Measurements from ENCODE around the gene C1QTNF5. TPM values are rescaled to one million over a fixed set of nuclear protein-coding genes. Genes with fewer than 3 reads are reported as not detected.

The C1QTNF5 gene
- total and polyA plus RNA-seq, 9 donors = 20.3 to 41.9 (median 35.1) TPM

DNA sequence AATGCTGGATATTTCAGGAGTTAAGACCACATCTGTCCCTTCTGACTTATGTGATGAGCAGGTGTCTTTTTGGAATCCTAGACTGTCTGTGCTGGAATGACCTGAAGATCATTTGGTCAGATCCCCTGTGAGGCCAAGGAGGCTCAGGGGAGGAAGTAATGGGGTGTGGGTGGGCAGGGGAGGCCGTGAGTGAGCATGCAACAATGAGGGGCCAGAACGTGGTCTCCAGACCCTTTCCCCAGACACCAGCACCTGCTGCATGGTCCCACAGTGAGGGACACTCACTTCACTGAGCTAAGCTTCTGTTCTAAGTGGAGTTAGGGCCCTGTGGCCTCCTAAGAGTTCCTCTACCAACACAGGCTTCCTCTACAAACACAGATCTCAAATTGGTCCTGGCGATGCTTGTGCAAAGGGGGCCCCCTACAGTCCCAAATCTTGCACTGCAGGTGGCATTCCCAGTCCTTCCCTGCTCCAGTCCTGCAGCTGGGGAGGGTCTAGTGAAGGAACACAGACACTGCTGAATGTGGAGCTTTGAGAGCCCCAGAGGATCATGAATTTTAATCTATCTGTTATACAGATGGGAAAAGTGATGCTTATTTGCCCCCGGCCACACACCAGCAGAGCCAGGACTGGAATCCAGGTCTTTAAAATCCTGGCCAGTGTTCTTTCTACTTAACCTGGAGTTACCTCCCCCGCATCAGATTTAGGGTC is 33.4 kb upstream of the C1QTNF5 start:
- DNase-seq = peak; percentile 84
- Histone ChIP-seq H3K27ac (ENCODE audit: low read length) (peak overlapping the region; percentile 95), H3K4me1 (ENCODE audit: control insufficient read depth, insufficient read depth, low read length) (peaks cover 99% of the 10 kb centered on the region), H3K4me3 (ENCODE audit: low read length) (no peak overlapping the region), H3K9me3 (replicated peaks; ENCODE audit: control insufficient read depth, low read depth, low read length) (no peaks in the 10 kb centered on the region), H3K36me3 (ENCODE audit: control insufficient read depth, insufficient read depth, low read length) (peaks cover 12% of the 10 kb centered on the region), H3K27me3 (ENCODE audit: control insufficient read depth, insufficient read depth, low read length) (no peaks in the 10 kb centered on the region)
- WGBS (ENCODE audit: insufficient coverage) = 47% methylated on average over 3 of the region's 5 CpGs

DNA sequence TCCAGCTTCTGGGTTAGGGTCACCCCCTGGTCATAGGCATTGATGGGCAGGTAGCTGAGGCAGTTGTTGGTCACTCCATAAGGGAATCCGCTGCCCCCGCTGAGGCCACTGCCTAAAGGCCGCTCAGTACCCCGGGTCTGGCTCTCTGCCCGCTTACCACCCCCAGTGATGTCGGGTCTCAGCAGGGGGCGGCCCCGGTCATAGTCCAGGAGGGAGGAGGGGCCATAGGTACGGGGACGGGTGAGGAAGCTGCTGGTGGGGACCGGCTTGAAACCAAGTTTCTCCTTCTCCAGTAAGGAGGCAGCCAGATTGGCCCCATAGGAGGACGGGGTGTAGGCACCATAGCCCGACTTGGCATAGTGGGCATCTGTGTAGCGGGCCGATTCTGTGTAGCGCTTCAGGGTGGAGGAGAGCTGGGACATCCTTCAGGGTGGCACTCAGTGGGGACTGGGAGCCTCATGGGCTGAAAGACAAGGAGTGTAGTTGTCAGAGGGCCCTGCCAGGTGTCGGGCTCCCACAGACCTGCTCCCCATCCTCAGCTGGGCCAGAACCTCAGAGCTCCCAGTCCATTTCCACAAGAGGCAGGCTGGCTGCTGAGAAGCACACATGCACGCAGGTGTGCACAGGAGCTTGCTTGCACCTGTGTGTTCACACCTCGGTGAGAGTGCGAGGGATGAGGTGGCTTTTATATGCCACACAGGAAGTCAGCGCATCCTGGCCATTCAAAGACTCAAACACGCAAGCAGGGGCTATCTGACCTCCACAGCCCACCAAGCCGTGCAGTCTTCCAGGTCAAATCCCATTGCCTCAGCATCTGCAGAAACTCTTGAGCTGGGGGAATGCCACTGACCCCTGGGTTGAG is 32.6 kb upstream of the C1QTNF5 start:
- Histone ChIP-seq H3K27me3 (ENCODE audit: control insufficient read depth, insufficient read depth, low read length) (no peaks in the 10 kb centered on the region), H3K27ac (ENCODE audit: low read length) (no peak overlapping the region), H3K4me3 (ENCODE audit: low read length) (no peak overlapping the region), H3K36me3 (ENCODE audit: control insufficient read depth, insufficient read depth, low read length) (peaks cover 12% of the 10 kb centered on the region), H3K4me1 (ENCODE audit: control insufficient read depth, insufficient read depth, low read length) (peaks cover 99% of the 10 kb centered on the region), H3K9me3 (replicated peaks; ENCODE audit: control insufficient read depth, low read depth, low read length) (no peaks in the 10 kb centered on the region)
- DNase-seq = peak; percentile 10
- WGBS (ENCODE audit: insufficient coverage) = 83% methylated on average over 16 of the region's 23 CpGs

GRCh38 chr11:119372260-119373058 is 31.8 kb upstream of the C1QTNF5 start:
- Histone ChIP-seq H3K36me3 (ENCODE audit: control insufficient read depth, insufficient read depth, low read length) (peaks cover 12% of the 10 kb centered on the region), H3K4me3 (ENCODE audit: low read length) (no peak overlapping the region), H3K4me1 (ENCODE audit: control insufficient read depth, insufficient read depth, low read length) (peaks cover 99% of the 10 kb centered on the region), H3K27me3 (ENCODE audit: control insufficient read depth, insufficient read depth, low read length) (no peaks in the 10 kb centered on the region), H3K9me3 (replicated peaks; ENCODE audit: control insufficient read depth, low read depth, low read length) (no peaks in the 10 kb centered on the region), H3K27ac (ENCODE audit: low read length) (peak overlapping the region; percentile 85)
- peak; percentile 11 for DNase-seq
- WGBS (ENCODE audit: insufficient coverage) = 84% methylated on average over 26 of the region's 26 CpGs

GRCh38 chr11:119371778-119372182 is 31.1 kb upstream of the C1QTNF5 start:
- peak; percentile 65 for DNase-seq
- peaks cover 12% of the 10 kb centered on the region for H3K36me3 ChIP-seq (ENCODE audit: control insufficient read depth, insufficient read depth, low read length)
- WGBS (ENCODE audit: insufficient coverage) = no CpG with 5 or more reads among the region's 8 CpGs
- H3K4me3 ChIP-seq (ENCODE audit: low read length) = no peak overlapping the region
- H3K27me3 ChIP-seq (ENCODE audit: control insufficient read depth, insufficient read depth, low read length) = no peaks in the 10 kb centered on the region
- H3K27ac ChIP-seq (ENCODE audit: low read length) = peak overlapping the region; percentile 91
- H3K9me3 ChIP-seq (replicated peaks; ENCODE audit: control insufficient read depth, low read depth, low read length) = no peaks in the 10 kb centered on the region
- peaks cover 100% of the 10 kb centered on the region for H3K4me1 ChIP-seq (ENCODE audit: control insufficient read depth, insufficient read depth, low read length)

DNA sequence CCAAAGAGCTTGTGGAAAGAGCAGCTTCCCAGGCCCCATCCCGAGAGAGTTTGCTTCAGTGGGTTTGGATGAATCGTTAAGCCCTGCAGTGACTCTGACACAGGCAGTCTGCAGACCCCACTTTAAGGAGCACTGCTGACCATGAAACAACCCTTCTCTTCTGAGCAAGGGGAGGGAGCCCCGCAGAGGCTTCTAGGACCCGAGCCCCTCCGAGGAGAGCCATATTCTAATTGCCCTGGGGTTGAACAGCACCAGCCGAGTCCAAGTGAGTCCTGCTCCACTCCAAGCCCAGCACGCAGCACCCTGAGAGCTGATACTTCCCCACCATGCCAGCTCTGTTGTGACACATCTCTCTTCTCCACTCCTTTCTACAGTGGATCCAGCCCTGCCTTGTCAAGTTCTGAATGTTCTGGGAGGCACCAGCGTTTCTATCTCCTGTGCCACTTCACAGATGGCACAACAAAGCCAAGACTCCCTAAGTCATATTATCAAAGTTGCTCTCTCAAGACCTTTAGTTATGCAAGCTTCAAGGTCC is 30.5 kb upstream of the C1QTNF5 start:
- H3K27ac ChIP-seq (ENCODE audit: low read length) = peak overlapping the region; percentile 91
- H3K4me3 ChIP-seq (ENCODE audit: low read length) = no peak overlapping the region
- no peak for DNase-seq
- no peaks in the 10 kb centered on the region for H3K27me3 ChIP-seq (ENCODE audit: control insufficient read depth, insufficient read depth, low read length)
- WGBS (ENCODE audit: insufficient coverage) = 43% methylated on average over 8 of the region's 8 CpGs
- H3K4me1 ChIP-seq (ENCODE audit: control insufficient read depth, insufficient read depth, low read length) = peaks cover 99% of the 10 kb centered on the region
- peaks cover 13% of the 10 kb centered on the region for H3K36me3 ChIP-seq (ENCODE audit: control insufficient read depth, insufficient read depth, low read length)
- H3K9me3 ChIP-seq (replicated peaks; ENCODE audit: control insufficient read depth, low read depth, low read length) = no peaks in the 10 kb centered on the region

- no peak overlapping the region for H3K4me3 ChIP-seq (ENCODE audit: low read length)
- DNase-seq = peak; percentile 58
- peaks cover 97% of the 10 kb centered on the region for H3K4me1 ChIP-seq (ENCODE audit: control insufficient read depth, insufficient read depth, low read length)
- WGBS (ENCODE audit: insufficient coverage) = 50% methylated on average over 6 of the region's 8 CpGs
- H3K27me3 ChIP-seq (ENCODE audit: control insufficient read depth, insufficient read depth, low read length) = no peaks in the 10 kb centered on the region
- H3K27ac ChIP-seq (ENCODE audit: low read length) = peak overlapping the region; percentile 91
- peaks cover 13% of the 10 kb centered on the region for H3K36me3 ChIP-seq (ENCODE audit: control insufficient read depth, insufficient read depth, low read length)
- H3K9me3 ChIP-seq (replicated peaks; ENCODE audit: control insufficient read depth, low read depth, low read length) = no peaks in the 10 kb centered on the region
Measured at GRCh38 chr11:119370486-119371046, 29.9 kb upstream of the C1QTNF5 start.

GRCh38 chr11:119369132-119369925 is 28.6 kb upstream of the C1QTNF5 start:
- Histone ChIP-seq H3K9me3 (replicated peaks; ENCODE audit: control insufficient read depth, low read depth, low read length) (no peaks in the 10 kb centered on the region), H3K4me3 (ENCODE audit: low read length) (no peak overlapping the region), H3K36me3 (ENCODE audit: control insufficient read depth, insufficient read depth, low read length) (peaks cover 13% of the 10 kb centered on the region), H3K27ac (ENCODE audit: low read length) (peak overlapping the region; percentile 91), H3K4me1 (ENCODE audit: control insufficient read depth, insufficient read depth, low read length) (peaks cover 96% of the 10 kb centered on the region), H3K27me3 (ENCODE audit: control insufficient read depth, insufficient read depth, low read length) (peaks cover 9% of the 10 kb centered on the region)
- DNase-seq = peak; percentile 16
- 49% methylated on average over 9 of the region's 13 CpGs for WGBS (ENCODE audit: insufficient coverage)

DNA sequence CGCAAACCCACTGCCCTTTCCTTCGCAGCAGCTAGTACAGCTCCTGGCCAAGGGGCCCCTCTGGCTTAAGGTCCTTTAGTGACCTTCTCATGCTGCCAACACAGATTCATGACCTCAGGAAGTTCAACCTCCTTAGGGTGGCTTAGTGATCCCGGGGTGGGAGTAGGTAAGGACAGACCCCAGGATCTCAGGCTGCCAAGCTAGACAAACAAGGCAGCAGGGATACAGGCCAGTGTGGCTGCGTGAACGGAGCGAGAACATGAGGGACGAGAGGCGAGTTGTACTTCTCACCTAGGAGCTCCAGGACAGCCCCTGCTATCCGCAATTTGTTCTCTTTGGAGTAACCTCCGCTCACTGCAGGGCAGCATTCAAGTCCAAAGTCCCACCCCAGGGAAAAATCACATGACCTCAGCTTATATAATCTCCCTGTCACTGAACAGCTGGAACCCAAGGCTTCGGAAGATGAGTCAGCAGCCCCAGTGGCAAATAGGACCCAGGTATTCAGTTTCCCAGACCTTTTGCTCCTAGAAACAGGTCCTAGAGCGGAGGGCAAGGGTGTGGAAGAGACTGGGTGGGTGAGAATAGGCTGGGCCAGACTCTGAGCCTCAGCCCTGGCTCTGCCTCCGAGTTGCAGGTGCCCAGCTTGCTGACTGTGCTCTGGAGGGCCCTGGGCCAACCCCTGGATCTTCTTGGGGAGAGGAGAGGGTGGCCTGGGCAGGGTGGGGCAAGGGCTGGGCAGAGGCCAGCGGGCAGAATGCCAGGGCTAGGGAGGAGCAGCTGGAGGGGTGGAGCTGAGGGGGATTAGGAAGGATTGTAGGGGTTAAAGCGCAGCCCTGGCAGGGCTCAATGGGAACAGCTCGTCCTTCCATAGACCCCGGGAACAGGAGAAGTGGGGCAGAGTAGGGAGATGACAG is 27.7 kb upstream of the C1QTNF5 start:
- 47% methylated on average over 12 of the region's 17 CpGs for WGBS (ENCODE audit: insufficient coverage)
- H3K4me3 ChIP-seq (ENCODE audit: low read length) = no peak overlapping the region
- H3K4me1 ChIP-seq (ENCODE audit: control insufficient read depth, insufficient read depth, low read length) = peaks cover 91% of the 10 kb centered on the region
- peaks cover 11% of the 10 kb centered on the region for H3K27me3 ChIP-seq (ENCODE audit: control insufficient read depth, insufficient read depth, low read length)
- no peaks in the 10 kb centered on the region for H3K9me3 ChIP-seq (replicated peaks; ENCODE audit: control insufficient read depth, low read depth, low read length)
- H3K36me3 ChIP-seq (ENCODE audit: control insufficient read depth, insufficient read depth, low read length) = peaks cover 11% of the 10 kb centered on the region
- H3K27ac ChIP-seq (ENCODE audit: low read length) = peak overlapping the region; percentile 91
- peak; percentile 88 for DNase-seq
